GM11168 (cell line): ENCODE measurements around the gene CNNM2.

ENCODE experiments used
- in situ Hi-C: fragments of 300-500 bp; cut with MboI; formaldehyde crosslinking; loops from one replicate; pipeline ENCODE4 v1.12.0; 2022; ENCODE audit warnings: low sequenced_read_pairs; ENCODE audit not compliant: unreplicated experiment

Gene CNNM2

GRCh38 chr10:103086261-103086660 lies 168.2 kb downstream of the CNNM2 start:
- in situ Hi-C loops: no loop called here

DNA sequence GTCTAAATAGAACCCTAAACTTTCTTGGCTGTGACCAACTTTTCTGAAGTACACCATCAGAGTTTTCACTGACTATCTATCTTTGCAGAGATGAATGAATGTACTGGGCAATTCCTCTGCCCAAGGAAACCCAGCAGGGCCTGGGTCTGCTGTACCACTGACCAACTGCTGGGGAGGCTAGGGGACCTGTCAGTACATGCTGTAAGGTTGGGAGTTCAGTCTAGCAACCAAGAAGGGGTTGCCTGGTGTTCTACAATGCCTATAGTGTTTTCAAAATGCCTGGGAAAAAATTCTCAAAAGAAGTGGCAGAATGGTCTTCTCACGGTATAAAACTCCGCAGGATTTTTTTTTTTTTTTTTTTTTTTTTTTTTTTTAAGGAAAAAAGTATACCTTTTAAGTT lies 168.7 kb downstream of the CNNM2 start:
- in situ Hi-C loops: no loop called here

DNA sequence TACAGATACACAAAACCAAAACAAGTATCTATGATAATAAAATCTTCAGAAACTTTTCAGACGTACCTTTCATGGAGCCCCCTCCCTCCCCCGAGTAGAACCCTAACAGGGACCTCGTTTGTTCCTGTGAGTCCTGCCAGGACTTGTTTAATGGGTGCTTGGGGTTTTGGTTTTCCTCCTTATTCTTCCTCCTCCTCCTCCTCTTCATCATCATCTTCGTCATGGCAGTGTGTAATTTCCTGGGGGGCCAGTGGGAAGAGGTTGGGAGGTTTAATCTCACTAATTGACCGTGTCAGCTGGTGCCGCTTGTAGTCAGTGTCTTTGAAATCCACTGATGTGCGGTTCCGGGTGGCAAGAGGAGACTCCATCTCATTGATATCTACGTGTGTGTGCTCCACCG lies 171.4 kb downstream of the CNNM2 start:
- in situ Hi-C loops: no loop called here

DNA sequence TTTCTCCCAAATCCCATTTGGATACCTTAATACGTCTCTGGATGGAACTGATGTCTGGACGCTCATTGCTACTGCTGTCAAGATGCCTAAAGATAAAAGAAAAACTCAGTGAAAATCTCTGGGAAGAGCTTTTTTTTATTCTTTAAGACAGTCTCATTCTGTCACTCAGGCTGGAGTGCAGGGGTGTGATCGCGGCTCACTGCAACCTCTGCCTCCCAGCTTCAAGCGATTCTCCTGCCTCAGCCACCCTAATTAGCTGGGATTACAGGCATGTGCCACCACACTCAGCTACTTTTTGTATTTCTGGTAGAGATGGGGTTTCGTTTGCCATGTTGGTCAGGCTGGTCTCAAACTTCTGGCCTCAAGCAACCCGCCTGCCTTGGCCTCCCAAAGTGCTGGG lies 172.8 kb downstream of the CNNM2 start:
- in situ Hi-C loops: loop anchor here (10.0 kb wide), 1 partner anchor 144 kb away; no protein-coding TSS in a partner anchor

GRCh38 chr10:103095005-103095404 lies 176.9 kb downstream of the CNNM2 start:
- in situ Hi-C loops: loop anchor here (10.0 kb wide), 1 partner anchor 140 kb away; no protein-coding TSS in a partner anchor

DNA sequence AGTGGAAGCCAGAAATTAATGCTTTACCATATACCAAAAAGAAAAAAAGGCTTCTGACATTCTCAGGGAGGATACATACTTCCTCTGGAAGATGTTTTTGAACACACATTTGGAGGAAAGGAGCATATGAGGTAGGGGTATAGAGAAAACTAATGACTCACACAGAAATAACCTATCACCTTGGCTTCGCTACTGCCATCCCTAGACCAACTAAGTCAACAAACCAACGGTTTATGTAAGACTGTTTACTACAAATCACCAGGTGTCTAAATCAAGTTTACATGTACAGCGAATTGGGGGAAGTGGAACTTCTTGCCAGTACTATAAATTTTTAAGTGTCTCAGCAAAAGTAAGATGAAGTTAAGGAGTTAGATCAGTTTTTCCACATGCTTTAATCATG lies 178.0 kb downstream of the CNNM2 start:
- in situ Hi-C loops: loop anchor here (10.0 kb wide), 1 partner anchor 139 kb away; no protein-coding TSS in a partner anchor

GRCh38 chr10:103098240-103098639 lies 180.1 kb downstream of the CNNM2 start:
- in situ Hi-C loops: loop anchor here (10.0 kb wide), 1 partner anchor 137 kb away; no protein-coding TSS in a partner anchor

GRCh38 chr10:103100620-103101019 lies 182.5 kb downstream of the CNNM2 start:
- in situ Hi-C loops: no loop called here

DNA sequence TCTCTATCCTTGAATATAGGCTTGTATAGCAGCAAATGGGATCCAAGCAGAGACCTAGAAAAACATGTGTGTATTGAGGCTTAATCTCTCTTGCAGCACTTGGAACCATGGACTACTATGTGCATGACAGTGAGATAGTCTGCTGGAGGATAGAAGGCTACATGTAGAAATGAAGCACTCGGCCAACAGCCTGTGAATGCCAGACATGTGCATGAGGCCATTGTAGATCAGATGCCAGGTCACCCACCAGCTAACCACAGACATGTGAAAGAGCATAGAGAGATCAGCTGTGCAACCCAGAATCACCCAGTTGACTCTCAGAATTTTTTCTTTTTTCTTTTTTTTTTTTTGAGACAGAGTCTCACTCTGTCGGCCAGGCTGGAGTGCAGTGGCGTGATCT lies 184.1 kb downstream of the CNNM2 start:
- in situ Hi-C loops: no loop called here

- in situ Hi-C loops: no loop called here
Observed at GRCh38 chr10:103103989-103104388, 185.9 kb downstream of the CNNM2 start.

GRCh38 chr10:103104721-103105120 lies 186.6 kb downstream of the CNNM2 start:
- in situ Hi-C loops: no loop called here

DNA sequence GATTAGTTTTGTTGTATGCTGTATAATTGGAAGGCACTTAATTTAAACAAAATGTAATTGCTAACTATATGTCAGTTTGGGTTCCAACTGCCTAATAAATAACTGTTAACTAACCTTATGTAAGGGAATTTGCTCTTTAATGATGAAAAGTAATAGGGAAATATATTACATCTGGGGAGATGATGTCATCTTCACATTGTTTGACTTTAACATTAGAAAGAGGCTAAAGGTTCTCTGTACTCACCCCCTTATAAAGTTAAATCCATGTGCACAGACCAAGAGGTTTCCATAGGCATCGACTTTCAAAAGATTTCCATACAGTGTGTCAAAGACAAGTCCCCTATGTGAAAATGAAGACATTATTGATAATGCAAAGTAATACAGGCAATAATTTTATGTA lies 187.4 kb downstream of the CNNM2 start:
- in situ Hi-C loops: no loop called here

- in situ Hi-C loops: no loop called here
Observed at GRCh38 chr10:103106539-103106938, 188.4 kb downstream of the CNNM2 start.

- in situ Hi-C loops: no loop called here
Observed at GRCh38 chr10:103109821-103110220, 191.7 kb downstream of the CNNM2 start.

GRCh38 chr10:103110407-103110806 lies 192.3 kb downstream of the CNNM2 start:
- in situ Hi-C loops: no loop called here

DNA sequence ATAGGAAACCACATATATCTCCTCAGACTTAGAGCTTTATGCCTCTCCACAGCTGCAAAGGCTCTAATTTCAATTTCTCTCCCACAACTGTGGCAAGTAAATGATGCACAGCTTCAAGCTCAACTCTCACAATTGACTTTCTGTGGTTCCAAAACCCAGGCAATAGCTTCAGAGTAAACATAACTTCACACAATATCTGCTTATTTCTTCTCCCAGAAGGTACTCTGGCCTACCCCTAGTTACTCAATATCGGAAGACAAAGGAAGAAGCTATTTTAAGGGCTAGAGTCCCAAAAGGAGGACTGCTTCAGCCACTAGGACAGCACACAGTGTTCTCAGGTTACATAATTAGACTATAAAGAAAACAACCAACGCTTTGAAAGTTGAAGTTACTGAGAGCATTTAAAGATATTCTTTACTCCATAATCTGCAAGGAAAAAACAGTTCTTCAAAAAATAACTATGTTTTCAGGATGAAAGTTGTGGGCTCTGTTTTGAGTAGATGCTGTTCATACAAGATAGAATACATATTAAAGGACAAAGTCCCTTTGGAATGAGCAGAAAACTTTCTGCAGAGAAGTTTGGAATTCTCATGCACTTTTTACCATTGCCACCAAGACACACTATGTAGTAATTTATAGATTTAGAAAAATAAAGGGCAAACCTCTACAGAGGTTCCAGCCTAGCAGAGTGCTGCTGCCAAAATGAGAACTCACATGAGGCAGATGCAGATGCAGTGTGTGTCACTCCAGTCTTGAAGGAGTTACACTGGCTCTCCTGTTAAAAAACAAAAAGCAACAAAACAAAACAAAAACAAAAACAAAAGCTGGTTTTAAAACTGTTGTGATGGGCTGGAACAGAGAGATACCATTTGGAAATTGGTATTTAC lies 193.2 kb downstream of the CNNM2 start:
- in situ Hi-C loops: no loop called here

GRCh38 chr10:103111918-103112877 lies 194.1 kb downstream of the CNNM2 start:
- in situ Hi-C loops: no loop called here

DNA sequence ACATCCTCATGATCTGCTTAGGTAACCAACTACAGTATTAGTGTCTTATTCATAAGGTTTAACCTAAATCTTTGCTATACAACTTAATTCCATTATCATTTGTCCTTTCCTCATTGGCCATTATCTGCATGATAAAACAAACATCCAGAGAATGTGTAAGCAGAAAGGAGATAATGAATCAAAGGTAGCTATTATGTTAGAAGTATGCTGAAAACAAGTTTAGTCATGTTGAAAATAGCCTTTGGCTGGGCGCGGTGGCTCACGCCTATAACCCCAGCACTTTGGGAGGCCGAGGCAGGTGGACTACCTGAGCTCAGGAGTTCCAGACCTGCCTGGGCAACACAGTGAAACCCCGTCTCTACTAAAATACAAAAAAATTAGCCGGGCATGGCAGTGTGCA lies 196.8 kb downstream of the CNNM2 start:
- in situ Hi-C loops: no loop called here

DNA sequence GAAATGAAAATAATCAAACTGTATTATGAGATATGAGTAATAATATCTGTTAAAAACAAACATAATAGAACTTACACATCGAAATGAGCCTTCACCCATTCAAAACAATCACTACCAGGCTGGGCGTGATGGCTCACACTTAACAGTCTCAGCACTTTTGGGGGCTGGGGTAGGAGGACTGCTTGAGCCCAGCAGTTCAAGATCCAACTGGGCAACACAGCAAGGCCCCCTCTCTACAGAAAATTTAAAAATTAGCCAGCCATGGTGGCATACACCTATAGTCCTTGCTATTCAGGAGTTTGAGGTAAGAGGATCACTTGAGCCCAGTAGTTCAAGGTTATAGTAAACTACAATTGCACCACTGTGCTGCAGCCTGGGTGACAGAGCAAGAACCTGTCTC lies 199.2 kb downstream of the CNNM2 start:
- in situ Hi-C loops: no loop called here

DNA sequence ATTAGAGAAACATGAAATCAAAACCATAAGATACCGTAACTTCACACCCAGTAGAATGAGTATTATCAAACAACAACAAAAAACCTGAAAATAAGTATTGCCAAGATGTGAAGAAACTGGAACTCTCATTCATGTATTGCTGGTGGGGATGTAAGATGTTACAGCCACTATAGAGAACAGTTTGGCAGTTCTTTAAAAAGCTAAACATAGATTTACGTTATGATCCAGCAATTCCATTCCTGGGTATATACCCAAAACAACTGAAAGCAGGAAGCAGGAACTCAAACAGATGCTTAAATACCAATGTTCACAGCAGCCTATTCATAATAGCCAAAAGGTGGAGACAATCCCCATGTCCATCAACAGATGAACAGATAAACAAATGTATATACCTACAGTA lies 202.5 kb downstream of the CNNM2 start:
- in situ Hi-C loops: no loop called here
